CD1c-positive myeloid dendritic cell (primary cell): Measurements from ENCODE around the gene METTL5.

ENCODE experiments used
- DNase-seq: peaks from one replicate; pipeline ENCODE4 v3.0.0-alpha.2; 2016; ENCODE audit errors: extremely low spot score

METTL5 gene

GRCh38 chr2:169781249-169782013, 43.3 kb downstream of the METTL5 start:
- DNase-seq = no peak

DNA sequence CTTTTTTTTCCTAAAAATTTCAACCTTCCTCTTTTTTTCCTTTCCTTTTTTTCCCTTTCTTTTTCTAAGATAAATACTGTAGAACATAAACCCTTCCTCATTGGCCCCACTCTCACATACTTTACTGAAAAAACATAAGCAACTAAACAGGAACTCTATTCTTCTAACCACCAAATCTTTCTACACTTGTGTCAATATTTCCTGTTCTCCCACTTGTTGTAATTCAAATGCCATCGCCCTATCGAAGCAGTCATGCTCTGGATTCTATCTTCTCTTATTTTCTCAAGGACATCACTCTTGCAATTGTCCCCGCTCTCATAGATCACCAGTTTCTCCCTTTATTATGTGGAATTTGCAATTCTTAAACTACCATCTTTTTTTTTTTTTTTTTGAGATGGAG, 46.3 kb downstream of the METTL5 start:
- no peak for DNase-seq

DNA sequence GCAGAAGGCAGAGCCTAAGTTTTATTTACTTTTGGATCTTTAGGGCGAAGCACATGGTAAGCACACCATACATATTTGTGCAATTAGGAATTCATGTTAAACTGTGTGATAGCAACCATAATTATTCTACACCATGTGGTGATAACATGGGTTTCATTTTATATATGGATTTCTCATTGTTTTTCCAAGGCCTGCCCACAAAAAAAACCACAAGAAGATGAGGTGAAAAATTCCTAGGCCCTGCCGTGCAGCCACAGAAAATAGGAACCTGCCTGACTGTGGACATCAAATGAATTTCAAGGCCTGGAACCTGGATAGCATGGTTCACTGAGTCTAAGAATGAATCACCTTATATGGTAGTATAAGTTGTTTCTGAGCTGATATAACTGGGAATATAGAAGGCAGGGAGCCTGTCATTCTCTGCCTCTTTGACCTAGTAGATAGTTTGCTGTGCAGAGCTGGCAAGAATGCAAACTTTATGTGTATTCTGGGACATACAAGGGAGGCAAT, 48.4 kb downstream of the METTL5 start:
- DNase-seq = no peak

DNA sequence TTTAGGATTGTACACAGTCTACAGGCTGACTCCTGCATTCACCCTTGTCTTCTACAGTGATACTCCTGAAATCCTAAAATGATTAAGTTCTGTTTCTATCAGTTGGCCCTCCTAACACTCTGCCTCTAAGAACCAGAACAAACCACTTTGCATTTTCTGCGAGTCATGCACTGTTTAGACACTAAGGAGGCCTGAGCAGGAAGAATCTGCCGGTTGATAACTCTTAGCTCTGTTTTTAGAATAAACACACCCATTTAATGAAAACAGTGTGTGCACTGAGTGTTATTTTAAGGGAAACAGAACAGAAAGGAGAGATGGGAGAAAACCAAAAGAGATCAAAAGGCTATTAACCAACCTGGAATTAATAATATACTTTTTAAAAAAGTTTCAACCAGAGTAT, 48.9 kb downstream of the METTL5 start:
- no peak for DNase-seq

DNA sequence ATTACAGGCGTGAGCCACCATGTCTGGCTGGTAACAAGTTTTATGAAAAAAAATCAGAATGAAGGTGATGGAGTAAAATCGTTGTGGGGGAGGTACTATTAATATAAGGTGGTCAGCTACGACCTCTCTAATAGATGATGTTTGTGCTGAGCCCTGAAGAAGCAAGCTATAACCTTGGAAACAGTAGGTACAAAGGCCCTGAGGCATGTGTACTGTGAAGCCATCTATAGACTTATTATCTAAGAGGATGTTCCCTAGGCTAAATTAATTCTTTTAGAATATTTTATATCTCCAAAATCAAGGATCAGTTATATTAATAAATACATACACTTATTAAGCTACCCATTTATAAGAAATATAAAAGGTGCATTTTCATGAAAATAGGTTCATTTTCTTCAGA, 49.4 kb downstream of the METTL5 start:
- no peak for DNase-seq

DNA sequence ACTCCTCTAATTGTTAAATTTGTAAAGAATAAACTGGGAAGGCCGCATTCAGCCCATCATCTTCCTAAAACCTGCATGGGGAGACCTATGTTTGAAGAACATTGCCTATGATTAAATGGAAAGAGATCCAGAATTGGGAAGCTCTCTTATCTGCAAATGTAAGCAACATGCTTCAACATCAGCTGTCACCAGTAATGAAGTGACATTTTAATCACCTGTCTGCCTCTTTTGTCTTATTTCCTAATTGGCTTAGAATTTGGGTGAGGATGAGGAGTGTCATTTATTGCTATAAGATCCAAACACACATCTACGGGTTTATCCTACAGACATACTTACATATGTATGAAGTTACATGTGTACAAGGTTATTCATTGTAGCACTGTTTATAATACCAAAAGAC, 52.1 kb downstream of the METTL5 start:
- DNase-seq = no peak

DNA sequence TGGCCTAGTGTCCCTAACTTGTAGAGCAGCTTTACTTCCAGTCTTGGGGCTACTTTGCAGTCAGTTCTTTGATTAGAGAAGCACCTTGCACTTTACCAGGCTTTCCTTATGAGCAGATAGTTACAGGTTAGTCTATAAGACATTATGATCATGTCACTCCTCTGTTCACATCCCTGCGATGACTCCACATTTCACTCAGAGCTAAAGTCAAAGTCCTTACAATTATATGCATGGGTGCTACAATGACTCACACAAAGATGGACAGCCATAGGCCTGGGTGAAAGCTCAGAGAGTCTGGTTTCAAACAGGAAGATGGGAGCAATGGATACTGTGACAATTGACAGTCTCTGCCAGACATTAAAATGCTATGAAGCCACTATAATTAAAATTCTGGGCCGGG, 53.1 kb downstream of the METTL5 start:
- DNase-seq = no peak

DNA sequence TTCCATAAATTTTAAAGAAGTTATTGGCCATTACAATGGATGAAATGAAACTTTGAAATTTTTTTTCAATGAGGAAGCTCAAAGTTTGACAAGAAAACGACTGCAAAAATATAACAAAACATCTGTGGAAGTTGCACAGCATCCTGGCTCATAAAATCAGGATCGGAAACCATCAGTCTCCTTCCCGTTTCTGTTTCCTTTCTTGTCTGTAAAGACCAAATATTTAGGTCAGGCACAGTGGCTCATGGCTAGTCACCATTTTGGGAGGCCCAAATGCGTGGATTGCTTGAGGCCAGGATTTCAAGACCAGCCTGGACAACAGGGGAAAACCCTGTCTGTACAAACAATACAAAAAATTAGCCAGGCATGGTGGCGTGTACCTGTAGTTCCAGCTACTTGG, 53.7 kb downstream of the METTL5 start:
- peak; percentile 24 for DNase-seq

DNA sequence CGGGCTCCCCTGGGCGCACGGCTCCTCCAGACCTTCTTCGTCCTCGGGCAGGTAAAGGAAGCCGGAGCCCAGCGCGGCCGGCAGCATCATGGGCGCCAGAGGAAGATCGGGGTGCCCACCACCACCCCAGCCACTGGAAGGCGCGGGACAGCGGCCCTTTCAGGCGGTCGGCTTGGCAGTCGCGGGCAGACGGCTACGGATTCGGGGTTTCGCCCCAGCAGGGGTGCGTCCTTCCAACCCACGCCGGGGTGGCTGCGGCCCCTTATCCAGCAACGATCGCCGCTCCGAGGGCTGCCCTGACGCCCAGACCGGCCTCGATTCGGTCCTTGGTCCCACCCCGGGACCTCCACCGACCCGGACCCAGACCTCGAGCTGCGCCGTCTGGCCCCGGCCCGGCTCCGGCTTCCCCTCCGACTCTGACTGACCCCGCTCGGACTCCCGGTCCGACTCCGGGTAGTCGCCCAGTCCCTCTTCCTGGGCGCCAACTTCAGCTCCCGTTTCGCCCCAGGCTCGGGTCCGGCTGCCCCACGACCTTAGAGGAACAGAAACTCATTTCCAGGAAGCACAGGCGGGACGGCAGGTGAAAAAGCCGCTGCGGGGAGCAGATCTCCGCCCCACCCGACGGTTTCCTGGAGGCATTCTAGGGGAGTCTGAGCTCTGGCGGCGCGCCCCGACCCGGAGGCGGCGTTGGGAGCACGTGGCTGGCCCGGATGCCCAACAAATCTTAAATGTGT, 56.3 kb downstream of the METTL5 start:
- DNase-seq = peak; percentile 30

DNA sequence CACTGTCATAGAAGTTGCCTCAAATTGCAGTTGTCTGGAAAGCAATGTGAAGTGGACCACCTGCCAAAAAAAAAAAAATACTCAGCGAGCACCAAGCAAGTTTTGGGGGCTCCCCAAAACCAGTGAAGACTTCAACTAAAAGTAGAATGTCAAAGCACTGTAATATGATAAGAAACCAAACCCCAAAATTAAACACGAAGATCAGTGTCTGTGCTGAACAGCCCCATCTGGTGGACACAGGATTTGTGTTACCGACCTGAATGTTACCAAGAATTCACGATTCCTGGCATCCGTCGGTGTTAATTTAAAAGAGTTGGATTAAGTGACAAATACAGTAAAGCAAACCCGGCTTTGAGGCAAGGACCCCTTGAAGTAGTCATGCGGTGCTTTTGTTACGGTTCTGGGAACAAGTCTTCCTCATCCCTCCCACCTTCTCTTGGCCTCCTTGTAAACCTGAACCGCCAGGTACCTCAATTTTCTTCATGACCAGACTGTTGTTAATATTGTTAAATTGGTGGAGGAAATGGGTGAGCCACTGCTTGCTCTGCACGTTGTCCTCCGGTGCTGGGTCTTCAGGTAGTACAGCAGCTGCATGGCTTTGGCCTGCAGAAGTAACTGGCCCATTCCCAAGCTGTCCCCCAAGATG, 57.3 kb downstream of the METTL5 start:
- DNase-seq = peak; percentile 55

DNA sequence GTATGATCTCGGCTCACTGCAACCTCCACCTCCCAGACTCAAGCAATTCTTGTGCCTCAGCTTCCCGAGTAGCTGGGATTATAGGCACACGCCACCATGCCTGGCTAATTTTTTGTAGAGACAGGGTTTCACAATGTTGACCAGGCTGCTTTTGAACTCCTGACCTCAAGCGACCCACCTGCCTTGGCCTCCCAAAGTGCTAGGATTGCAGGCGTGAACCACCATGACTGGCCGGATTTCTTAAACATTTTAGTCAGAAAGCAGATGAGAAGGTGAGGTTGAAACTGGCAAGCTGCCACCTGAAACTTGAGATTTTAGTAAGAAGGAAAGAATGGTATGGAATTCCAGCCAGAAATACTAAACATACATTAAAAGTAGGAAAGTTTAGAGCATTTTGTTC, 59.2 kb downstream of the METTL5 start:
- DNase-seq = no peak

GRCh38 chr2:169761970-169762292, 62.8 kb downstream of the METTL5 start:
- no peak for DNase-seq
